ENCODE data around the gene PDE6G.

GRCh38 chr17:81676906-81677305 is 20.6 kb upstream of the PDE6G start:
- TF ChIP-seq, protein P1, sequence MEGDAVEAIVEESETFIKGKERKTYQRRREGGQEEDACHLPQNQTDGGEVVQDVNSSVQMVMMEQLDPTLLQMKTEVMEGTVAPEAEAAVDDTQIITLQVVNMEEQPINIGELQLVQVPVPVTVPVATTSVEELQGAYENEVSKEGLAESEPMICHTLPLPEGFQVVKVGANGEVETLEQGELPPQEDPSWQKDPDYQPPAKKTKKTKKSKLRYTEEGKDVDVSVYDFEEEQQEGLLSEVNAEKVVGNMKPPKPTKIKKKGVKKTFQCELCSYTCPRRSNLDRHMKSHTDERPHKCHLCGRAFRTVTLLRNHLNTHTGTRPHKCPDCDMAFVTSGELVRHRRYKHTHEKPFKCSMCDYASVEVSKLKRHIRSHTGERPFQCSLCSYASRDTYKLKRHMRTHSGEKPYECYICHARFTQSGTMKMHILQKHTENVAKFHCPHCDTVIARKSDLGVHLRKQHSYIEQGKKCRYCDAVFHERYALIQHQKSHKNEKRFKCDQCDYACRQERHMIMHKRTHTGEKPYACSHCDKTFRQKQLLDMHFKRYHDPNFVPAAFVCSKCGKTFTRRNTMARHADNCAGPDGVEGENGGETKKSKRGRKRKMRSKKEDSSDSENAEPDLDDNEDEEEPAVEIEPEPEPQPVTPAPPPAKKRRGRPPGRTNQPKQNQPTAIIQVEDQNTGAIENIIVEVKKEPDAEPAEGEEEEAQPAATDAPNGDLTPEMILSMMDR (IDR thresholded peaks at IDR 0.05) = no peak
- TF ChIP-seq EZH2 (IDR thresholded peaks at IDR 0.05; ENCODE audit: borderline replicate concordance, insufficient read depth, low read depth, low read length, poor library complexity, severe bottlenecking) = no peak
